ENCODE measurements around the gene PNLIPRP2.

Gene PNLIPRP2

DNA sequence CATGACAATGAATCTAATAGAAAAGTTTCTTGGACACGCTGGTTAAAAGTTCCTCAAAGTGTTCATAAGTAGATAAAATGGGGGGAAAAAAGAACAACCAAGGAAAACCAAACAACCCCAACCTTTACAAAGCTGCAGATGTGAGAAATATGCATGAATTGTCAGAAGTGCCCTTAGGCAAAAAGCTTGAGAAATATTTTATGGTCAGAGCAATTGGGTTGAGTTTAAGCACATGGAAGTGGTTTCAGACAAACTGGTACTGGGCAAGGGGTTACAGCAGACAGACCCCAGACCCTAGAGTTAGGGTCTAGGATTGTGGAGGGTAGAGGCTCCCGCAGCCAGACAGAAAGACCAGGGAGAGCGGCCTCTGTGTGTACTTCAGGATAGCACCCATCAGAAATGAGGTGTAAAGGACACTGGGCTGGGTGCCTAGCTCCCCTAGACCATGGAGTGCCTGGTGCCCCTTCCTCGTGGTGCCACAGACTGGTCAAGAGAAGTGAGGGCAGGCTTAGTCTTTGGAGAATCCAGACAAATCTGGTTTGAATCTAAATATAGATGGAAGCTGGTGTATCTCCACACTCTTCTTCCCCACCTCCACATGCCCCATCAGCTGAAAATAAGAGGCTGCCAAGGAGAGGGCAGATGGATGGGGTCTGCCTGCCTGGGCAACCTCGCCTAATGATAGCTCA is 37.3 kb downstream of the PNLIPRP2 start:
- no peak for DNase-seq

- DNase-seq = no peak
These were observed 38.4 kb downstream of the PNLIPRP2 start for GRCh38 chr10:116659049-116659670.

- DNase-seq = no peak
These were observed 40.1 kb downstream of the PNLIPRP2 start for GRCh38 chr10:116660860-116661259.

DNA sequence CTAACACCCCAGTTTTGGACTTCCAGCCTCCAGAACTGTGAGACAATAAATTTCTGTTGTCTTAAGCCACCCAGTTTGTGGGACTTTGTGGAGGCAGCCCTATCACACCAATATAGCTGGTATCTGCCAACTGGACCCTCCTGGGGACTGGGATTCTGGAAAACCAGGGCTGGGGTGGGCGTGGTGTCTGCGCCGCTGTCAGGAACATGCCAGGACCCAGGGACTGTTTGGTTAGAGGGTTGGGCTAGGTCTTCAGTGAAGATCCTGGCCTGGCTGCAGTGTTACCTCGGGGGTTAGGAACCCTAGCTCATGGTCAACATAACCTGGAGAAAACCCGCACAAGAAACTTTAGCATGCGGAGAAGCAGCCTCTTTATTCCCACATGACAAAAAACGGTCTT is 42.6 kb downstream of the PNLIPRP2 start:
- no peak for DNase-seq

GRCh38 chr10:116664631-116665030 is 43.9 kb downstream of the PNLIPRP2 start:
- no peak for DNase-seq

GRCh38 chr10:116665541-116666125 is 44.9 kb downstream of the PNLIPRP2 start:
- no peak for DNase-seq

DNA sequence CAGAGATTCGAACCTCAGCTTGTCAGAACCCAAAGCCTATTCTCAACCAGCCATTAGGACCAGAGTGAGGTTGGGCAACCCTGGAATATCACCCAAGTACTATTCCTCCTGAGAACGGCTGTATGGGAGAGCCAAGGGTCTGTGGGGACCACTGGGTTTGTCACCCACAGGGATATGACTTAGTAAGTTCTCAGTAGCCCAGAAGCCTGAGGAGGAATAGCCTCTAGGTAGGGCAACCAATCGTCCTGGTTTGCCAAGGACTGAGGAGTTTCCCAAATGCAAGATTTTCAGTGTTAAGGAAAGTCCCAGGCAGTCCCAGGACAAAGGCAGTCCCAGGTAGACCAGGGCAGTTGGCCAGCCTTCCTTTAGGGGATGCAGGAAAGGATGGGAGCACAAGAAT is 46.7 kb downstream of the PNLIPRP2 start:
- no peak for DNase-seq

DNA sequence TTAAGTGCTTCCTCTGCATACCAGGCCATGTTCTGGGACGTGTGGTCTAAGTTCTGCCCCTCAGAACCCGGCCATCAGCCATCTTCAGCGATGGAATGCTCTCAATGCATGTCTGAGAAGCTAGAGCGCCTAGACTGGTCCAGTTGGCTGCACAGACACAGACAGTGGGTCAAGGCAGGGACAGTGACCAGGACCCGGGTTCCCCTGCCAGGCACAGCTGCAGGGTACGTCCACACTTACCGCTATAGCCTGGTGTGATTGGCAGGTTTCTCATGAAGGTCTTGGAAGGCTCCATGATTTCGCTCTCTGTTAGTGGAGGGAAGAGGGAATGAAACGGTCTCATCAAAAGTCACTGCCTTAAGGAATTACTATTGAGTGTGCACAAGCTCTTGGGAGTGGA is 47.3 kb downstream of the PNLIPRP2 start:
- DNase-seq = no peak

- no peak for DNase-seq
These were observed 47.7 kb downstream of the PNLIPRP2 start for GRCh38 chr10:116668446-116668845.

DNA sequence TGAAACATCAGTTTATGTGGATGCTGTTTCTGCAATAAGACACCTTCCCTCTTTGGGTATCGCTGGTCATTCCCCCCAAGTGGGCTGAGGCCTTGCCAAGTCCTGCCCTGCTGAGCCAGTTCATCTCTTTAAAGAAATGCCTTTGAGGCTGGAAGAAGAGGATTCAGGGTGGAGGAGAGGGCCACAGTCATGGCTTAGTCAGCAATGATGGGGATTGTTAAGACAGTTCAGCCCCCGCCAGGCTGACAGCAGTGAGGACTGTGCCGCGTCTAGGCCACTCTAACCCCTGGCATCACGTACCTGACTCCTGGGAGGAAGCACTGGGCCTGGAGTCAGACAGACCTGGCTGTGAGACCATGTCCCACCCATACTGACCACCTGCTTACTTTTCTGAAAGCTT is 48.3 kb downstream of the PNLIPRP2 start:
- DNase-seq = no peak

GRCh38 chr10:116669832-116670644 is 49.3 kb downstream of the PNLIPRP2 start:
- no peak for DNase-seq

DNA sequence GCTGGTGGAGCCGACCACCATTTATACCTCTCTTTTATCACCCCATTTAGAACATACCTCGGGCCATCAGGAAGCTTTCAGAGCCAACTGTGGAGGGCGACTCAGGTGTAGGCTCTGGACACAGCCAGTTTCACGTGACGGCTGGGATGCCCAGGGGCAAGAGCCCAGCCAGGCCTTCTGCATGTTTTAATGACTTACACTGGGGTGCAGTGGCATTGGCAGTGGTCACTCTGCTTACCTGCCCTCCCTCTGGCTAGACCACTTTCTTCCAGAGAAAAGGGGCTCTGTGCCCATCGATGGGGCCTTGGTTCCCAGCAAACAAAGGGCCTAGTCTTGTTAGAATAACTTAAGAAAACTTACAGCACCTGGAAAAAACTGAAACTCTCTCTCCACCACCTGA is 50.0 kb downstream of the PNLIPRP2 start:
- DNase-seq = no peak

- DNase-seq = no peak
These were observed 50.6 kb downstream of the PNLIPRP2 start for GRCh38 chr10:116671274-116671926.

DNA sequence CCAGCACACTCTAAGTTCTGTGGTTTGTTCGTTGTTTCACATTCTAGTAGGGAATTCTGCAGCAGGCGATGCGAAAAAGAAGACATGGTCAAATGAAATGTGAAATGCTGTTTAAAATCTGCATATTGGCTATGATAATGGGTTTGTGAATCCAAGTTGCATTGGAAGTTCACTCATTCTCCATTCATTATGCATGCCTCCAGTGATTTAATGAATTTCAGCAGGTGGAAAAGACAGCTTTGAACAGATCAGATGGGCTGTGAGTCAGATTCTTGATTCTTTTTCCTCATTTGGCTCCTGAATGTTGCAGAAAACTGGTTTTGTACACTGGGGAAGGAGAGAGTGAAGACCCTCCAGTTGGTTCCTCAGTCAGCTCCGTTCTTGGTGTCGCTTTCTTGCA is 52.1 kb downstream of the PNLIPRP2 start:
- DNase-seq = no peak

- DNase-seq = no peak
These were observed 53.1 kb downstream of the PNLIPRP2 start for GRCh38 chr10:116673866-116674265.

DNA sequence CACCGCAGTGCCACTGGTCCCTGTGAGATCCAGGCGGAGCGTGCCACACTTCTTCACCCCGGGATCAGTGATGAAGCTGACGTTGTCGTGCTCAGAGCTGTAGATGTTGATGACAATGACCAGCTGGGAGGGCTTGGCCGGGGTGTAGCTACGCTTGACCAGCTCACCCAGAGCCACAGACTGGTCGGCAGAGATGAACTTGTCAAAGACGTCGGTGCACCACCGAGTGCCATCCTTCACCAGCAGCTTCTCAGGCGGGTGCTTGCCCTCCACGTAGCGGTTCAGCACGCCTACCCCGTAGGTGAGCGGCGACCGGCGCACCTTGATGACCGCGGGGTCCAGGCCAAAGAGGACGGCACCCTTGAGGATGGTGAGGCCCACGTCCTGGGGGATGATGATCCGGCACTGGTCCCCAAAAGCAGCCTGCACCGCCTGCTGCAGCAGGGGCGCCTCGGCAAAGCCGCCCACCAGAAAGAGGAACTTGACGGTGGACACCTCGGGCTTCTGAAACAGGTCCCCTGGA is 54.2 kb downstream of the PNLIPRP2 start:
- DNase-seq = no peak

DNA sequence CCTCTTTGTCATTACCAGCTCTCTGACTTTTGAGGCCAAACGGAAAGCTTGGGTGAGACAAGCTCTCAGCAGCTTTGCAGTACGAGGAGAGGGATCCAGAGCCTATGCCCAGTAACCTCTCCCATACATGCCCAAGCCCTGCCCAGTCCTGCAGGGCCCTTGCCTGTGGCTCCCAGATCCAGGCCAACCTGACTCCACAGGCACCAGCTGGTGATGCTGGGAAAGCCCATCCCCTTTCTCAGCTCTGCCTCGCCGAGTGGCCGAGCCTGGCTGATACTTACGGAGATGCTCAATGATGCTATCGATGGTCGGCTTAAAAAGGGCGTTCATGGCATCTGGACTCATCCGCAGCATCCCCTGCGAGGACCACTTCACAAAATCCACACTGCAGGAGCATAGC is 55.4 kb downstream of the PNLIPRP2 start:
- DNase-seq = no peak

DNA sequence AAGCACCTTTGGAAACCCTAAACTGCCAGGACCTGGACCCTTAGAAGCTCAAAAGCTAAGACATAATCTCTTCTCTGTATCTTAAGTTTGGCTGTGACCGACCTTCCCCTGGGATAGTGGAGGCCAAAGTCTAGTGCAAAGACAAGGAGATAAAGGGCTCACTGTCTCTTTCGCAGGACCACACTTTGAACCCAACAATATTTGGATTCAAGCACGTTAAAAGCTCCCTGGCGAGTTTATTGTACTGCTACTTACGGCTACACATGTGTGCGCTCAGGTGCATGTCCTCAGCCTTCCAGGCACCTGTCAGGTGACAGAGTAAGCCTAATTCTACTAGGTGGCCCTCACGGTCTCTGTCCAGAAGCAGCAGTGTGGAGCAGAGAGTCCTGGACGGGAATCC is 55.9 kb downstream of the PNLIPRP2 start:
- no peak for DNase-seq

DNA sequence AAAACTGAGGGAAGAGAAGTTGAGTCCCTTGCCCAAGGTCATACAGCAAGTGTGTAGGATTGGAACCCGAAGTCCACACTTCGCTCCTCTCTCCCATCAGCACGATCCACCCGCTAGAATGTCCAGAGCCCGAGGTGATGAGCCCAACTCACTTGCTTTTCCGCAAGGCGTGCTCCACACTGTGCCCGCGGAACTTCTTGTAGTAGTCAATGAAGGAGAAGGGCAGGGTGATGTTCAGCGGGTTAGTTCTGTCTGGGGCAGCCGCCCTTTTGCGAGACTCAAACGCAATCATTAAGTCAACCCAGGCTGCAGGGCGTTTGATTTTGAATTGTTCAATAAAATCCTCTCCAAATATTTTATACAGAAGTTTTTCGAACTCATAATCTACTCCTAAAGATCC is 58.6 kb downstream of the PNLIPRP2 start:
- no peak for DNase-seq

DNA sequence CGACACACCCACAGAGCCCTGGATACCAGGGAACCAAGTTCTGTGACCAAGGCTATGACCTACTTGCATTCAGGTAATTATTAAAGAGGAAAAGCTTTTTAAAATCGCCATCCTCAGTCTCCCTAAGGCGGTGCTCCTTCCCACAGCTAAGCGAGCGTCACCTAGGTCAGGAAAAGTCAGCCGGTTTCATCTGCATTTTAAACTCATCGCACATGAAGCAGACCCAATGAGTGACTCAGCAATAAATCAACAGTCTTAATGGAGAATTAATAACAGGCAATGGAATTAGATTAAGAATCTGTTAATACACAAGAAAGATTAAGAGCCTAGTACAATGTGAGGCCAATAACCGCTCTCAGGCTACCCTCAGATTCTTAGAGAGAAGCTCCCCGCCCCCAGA is 62.4 kb downstream of the PNLIPRP2 start:
- no peak for DNase-seq

- DNase-seq = no peak
These were observed 63.1 kb downstream of the PNLIPRP2 start for GRCh38 chr10:116683821-116684220.

GRCh38 chr10:116684781-116685180 is 64.0 kb downstream of the PNLIPRP2 start:
- no peak for DNase-seq

GRCh38 chr10:116685807-116686206 is 65.1 kb downstream of the PNLIPRP2 start:
- no peak for DNase-seq

Measured in COR-L47 (cell line).